RWPE2 (cell line): ENCODE data around the gene GPS2.

Experiments used
- ATAC-seq: fragments of 200-7000 bp; cut with Tn5 transposase; 3 replicates; pipeline ENCODE4 v1.9.1; 2021; ENCODE audit warnings: low read depth
- DNase-seq: peaks from one replicate; pipeline ENCODE4 v3.0.0-alpha.2; 2020; ENCODE audit warnings: low spot score
- H3K27ac ChIP-seq: fragments of 450-650 bp; 2 replicates; pipeline ENCODE4 v1.5.1; 2017; ENCODE audit warnings: mild to moderate bottlenecking; ENCODE audit not compliant: poor library complexity, severe bottlenecking
- H3K27me3 ChIP-seq: fragments of 250-450 bp; sonication (Bioruptor Pico); 2 replicates; pipeline ENCODE4 v1.5.1; 2021; ENCODE audit warnings: mild to moderate bottlenecking, moderate library complexity; ENCODE audit not compliant: insufficient read depth, poor library complexity, severe bottlenecking
- H3K36me3 ChIP-seq: fragments of 250-450 bp; sonication (Bioruptor Pico); 2 replicates; pipeline ENCODE4 v1.5.1; 2020; ENCODE audit warnings: low read depth, mild to moderate bottlenecking, moderate library complexity
- H3K4me1 ChIP-seq: fragments of 250-450 bp; sonication (Bioruptor Pico); 2 replicates; pipeline ENCODE4 v1.5.1; 2021; ENCODE audit warnings: mild to moderate bottlenecking, moderate library complexity; ENCODE audit not compliant: insufficient read depth, poor library complexity, severe bottlenecking
- H3K4me3 ChIP-seq: fragments of 250-450 bp; sonication (Bioruptor Pico); 2 replicates; pipeline ENCODE4 v1.5.1; 2021; ENCODE audit warnings: mild to moderate bottlenecking, moderate library complexity; ENCODE audit not compliant: severe bottlenecking
- H3K9me3 ChIP-seq: fragments of 250-450 bp; sonication (Bioruptor Pico); 2 replicates; pipeline ENCODE4 v1.5.1; 2021; ENCODE audit warnings: mild to moderate bottlenecking, moderate library complexity; ENCODE audit not compliant: severe bottlenecking
- TF ChIP-seq, protein P1 (sequence below): fragments of 450-650 bp; IDR thresholded peaks from one replicate; pipeline ENCODE4 v1.5.1; 2017; ENCODE audit warnings: mild to moderate bottlenecking, moderate library complexity; ENCODE audit not compliant: poor library complexity, severe bottlenecking

Gene GPS2

GRCh38 chr17:7282752-7283321 is 32.3 kb downstream of the GPS2 start:
- TF ChIP-seq, protein P1, sequence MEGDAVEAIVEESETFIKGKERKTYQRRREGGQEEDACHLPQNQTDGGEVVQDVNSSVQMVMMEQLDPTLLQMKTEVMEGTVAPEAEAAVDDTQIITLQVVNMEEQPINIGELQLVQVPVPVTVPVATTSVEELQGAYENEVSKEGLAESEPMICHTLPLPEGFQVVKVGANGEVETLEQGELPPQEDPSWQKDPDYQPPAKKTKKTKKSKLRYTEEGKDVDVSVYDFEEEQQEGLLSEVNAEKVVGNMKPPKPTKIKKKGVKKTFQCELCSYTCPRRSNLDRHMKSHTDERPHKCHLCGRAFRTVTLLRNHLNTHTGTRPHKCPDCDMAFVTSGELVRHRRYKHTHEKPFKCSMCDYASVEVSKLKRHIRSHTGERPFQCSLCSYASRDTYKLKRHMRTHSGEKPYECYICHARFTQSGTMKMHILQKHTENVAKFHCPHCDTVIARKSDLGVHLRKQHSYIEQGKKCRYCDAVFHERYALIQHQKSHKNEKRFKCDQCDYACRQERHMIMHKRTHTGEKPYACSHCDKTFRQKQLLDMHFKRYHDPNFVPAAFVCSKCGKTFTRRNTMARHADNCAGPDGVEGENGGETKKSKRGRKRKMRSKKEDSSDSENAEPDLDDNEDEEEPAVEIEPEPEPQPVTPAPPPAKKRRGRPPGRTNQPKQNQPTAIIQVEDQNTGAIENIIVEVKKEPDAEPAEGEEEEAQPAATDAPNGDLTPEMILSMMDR, result no peak
- Histone ChIP-seq H3K36me3 (no peaks in the 10 kb centered on the region), H3K4me1 (peaks cover 7% of the 10 kb centered on the region), H3K4me3 (no peak overlapping the region), H3K9me3 (no peaks in the 10 kb centered on the region), H3K27me3 (no peaks in the 10 kb centered on the region), H3K27ac (no peak overlapping the region)
- no peak for DNase-seq
- ATAC-seq, result no peak

DNA sequence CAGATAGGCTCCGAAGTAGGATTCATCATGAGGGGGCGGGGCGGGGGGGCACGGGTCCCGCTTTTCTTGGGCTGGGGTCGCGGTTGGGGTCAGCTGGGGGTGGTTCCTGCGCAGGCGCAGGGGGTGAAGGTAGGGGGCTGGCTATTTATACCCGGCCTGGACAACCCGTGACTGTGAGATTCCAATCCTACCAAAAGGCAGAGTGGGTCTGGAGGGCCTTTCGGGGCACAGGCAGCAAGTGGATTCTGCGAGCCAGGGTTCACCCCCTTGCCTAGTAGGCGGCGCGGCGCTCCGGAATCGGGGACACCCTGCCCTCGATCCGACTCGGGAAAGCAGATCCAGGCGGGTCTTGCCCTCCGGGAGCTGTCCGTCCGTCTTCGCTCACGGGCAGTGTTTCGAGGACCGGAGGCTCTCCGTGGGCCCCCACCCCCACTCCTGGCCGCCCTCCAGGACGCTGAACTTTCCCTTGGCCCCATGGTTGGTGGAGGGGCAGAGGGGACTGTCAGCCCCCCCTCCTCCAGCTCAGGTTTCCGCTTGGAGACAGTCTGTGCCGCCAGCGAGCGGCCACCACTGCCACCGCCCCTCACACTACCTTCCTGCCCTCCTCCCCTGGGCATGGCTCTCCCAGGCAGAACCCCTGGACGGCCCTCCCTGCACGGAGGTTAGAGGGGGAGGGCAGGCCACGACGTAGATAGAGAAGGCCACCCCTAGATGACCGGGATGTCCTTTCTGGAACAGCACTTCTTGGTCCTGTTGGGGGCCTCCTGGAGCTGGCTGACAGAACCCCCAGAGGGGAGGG is 33.0 kb downstream of the GPS2 start:
- TF ChIP-seq, protein P1, result no peak
- DNase-seq (no peak), ATAC-seq (no peak; the same call in 2 of the 3 replicates)
- Histone ChIP-seq H3K4me1 (peaks cover 7% of the 10 kb centered on the region), H3K27me3 (no peaks in the 10 kb centered on the region), H3K4me3 (peak overlapping the region; percentile 43), H3K36me3 (no peaks in the 10 kb centered on the region), H3K9me3 (no peaks in the 10 kb centered on the region), H3K27ac (no peak overlapping the region)

DNA sequence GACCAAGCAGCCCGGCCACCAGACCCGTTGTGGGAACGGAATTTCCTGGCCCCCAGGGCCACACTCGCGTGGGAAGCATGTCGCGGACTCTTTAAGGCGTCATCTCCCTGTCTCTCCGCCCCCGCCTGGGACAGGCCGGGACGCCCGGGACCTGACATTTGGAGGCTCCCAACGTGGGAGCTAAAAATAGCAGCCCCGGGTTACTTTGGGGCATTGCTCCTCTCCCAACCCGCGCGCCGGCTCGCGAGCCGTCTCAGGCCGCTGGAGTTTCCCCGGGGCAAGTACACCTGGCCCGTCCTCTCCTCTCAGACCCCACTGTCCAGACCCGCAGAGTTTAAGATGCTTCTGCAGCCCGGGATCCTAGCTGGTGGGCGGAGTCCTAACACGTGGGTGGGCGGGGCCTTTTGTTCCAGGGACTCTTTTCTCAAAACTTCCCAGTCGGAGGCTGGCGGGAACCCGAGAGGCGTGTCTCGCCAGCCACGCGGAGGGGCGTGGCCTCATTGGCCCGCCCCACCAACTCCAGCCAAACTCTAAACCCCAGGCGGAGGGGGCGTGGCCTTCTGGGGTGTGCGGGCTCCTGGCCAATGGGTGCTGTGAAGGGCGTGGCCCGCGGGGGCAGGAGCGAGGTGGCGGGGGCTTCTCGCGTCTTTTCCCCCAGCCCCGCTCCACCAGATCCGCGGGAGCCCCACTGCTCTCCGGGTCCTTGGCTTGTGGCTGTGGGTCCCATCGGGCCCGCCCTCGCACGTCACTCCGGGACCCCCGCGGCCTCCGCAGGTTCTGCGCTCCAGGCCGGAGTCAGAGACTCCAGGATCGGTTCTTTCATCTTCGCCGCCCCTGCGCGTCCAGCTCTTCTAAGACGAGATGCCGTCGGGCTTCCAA is 33.8 kb downstream of the GPS2 start, which contains the start of gene SLC2A4:
TSS of gene SLC2A4 (plus strand) at position 645 of the 879 bp plus-strand sequence. CDS start at position 862, 217 bp downstream.
- H3K36me3 ChIP-seq, result no peaks in the 10 kb centered on the region
- DNase-seq (peak; percentile 95), ATAC-seq (peak; percentile 58)
- H3K4me3 ChIP-seq, result peak within 1 kb of the TSS; percentile 43
- no peaks in the 10 kb centered on the region for H3K27me3 ChIP-seq
- peaks cover 7% of the 10 kb centered on the region for H3K4me1 ChIP-seq
- H3K27ac ChIP-seq, result peak within 1 kb of the TSS; percentile 41
- TF ChIP-seq, protein P1, result no peak
- H3K9me3 ChIP-seq, result no peaks in the 10 kb centered on the region

DNA sequence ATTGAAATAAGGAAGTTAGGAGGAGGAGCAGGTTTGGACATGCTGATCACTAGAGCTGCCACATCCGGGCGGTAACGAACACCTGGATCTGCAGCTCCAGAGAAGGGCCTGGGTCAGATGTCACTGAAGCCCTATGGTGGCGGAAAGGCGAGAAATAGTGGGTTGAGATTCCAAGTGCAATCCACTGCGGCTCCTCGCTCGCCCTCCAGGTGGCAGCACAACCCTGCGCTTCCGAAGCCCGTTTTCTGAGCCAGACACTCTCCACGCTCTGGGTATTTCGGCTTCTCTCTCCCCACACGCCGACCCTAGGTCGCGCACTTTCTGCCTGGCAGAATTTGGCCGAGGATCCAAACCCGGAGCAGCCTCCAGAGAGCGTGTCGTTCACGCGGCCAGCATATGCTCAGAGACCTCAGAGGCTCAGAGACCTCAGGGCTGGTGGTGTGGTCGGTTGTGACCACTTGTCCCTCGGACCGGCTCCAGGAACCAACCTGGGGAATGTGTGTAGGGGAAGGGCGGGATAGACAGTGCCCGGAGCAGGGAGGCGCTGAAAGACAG is 34.6 kb downstream of the GPS2 start:
- no peaks in the 10 kb centered on the region for H3K36me3 ChIP-seq
- H3K27ac ChIP-seq, result peak overlapping the region; percentile 41
- peak; percentile 75 for ATAC-seq

More for the DNA sequence above, 34.6 kb downstream of the GPS2 start:
- Histone ChIP-seq H3K9me3 (no peaks in the 10 kb centered on the region), H3K4me1 (peaks cover 7% of the 10 kb centered on the region), H3K4me3 (peak overlapping the region; percentile 43), H3K27me3 (no peaks in the 10 kb centered on the region)
- TF ChIP-seq, protein P1, result peak; percentile 94
- no peak for DNase-seq
